CD4-positive, alpha-beta T cell treated with Interleukin-2 at 100 ng/mL for 4 hours (primary cell): ENCODE data around the gene TRABD.
"Not testable (repeated sequence)": the region's sequence is repeated elsewhere in the genome, so short reads cannot be mapped to it uniquely, and the experiment has no call there.

Experiments
- DNase-seq: peaks from one replicate; pipeline ENCODE4 v3.0.0-alpha.2; 2020; ENCODE audit warnings: low spot score

The TRABD gene, protein sequence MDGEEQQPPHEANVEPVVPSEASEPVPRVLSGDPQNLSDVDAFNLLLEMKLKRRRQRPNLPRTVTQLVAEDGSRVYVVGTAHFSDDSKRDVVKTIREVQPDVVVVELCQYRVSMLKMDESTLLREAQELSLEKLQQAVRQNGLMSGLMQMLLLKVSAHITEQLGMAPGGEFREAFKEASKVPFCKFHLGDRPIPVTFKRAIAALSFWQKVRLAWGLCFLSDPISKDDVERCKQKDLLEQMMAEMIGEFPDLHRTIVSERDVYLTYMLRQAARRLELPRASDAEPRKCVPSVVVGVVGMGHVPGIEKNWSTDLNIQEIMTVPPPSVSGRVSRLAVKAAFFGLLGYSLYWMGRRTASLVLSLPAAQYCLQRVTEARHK

DNA sequence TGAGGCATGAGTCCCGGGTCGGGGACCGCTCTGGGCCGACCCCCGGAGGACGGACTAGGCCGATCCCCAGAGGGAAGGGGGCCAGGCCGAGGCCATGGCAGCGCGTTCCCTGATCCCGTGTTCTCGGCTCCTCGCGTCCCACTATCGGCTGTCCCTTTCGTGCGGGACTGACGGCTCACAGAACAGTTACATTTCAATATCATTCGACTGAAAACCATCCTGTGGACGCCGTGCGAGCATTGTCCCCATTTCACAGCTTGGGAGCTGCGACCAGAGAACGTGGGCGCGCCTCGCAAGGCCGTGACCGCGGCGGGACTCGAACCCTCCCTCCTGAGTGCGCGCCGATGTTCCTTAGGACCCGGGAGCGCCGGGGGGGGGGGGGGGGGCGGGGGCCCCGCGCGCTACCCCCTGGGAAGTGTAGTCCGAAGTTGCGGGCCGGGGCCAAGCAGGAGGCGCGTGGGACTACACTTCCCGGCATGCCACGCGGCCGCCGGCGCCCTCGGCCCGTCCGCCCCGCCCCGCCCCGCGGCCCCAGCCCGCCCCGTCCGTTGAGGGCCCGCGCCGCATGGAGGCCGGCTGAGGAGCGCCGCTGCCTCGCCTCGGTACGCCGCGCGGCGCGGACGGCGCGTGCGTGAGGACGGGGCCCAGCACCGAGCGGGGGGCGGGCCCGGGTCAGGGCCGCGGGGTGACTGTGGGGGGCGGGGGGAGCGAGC, at the start of gene TRABD:
Gene TRABD (plus strand): TSS at position 539 of the 713 bp plus-strand sequence. CDS start 7,148 bp downstream, outside the sequence.
- peak; percentile 89 for DNase-seq

DNA sequence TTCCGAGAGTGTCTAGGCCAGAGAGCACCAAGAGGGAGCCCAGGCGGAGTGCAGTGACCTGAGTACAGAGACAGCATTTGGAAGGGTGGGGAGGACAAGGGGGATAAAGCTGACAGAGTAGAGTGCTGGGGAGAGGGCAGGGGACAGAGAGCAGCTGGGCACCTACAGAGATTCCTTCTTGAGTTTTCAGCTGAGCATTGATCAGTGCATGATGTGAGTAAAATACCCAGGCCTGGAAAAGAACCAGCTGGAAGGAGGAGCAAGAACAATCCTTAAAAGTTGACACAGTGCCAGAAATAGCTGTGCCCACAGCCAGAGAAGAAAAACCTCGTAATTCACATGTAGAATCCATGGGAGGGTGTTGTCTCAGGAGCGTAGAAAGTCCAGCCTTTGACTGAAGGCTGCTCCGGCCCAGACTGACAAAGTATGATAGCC, 49.1 kb upstream of the TRABD start:
- DNase-seq = no peak

DNA sequence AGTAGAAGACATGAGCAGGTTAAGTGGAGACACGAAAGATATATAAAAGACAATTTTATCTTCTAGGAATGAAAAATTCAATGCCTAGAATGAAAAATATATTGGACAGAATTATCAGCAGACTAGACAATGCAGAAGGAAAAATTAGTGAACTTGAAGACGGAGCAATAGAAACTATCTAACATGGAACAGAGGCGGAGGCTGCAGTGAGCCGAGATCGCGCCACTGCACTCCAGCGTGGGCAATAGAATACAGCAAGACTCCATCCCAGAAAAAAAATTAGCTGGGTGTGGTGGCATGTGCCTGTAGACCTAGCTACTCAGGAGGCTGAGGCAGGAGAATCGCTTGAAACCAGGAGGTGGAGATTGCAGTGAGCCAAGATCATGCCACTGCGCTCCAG, 48.4 kb upstream of the TRABD start:
- not testable (repeated sequence) for DNase-seq

DNA sequence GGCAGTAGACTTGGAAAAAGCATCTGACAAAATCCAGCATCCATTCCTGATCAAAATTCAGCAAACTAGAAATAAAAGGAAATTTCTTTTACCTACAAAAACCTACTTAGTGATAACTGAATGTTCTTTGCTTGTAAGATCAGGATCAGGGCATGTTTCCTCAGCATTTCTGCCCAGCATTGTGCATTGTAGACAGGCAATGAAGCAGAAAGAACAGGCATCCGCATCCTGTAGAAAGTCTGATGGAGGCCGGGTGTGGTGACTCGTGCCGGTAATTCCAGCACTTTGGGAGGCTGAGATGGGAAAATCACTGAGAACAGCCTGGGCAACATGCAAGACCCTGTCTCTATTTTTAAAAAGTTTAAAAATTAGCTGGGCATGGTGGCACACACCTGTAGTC, 47.7 kb upstream of the TRABD start:
- DNase-seq = no peak

DNA sequence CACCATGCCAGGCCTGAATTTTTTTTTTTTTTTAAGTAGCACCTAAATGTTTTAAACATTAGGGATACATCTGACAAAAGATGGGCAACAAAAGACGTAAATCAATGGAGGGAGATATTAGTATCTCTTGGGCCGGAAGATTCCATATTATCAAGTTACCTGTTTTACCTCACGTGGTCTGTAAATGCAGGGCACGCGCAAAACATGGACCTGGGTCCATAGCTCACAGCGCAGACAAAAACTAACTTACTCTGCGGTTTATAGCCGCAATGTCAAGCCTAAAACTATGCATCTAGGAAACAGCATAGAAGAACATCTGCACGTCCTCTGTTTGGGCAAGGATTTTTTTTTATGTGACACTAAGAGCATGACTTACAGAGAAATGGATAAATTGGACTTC, 46.7 kb upstream of the TRABD start:
- DNase-seq = no peak

DNA sequence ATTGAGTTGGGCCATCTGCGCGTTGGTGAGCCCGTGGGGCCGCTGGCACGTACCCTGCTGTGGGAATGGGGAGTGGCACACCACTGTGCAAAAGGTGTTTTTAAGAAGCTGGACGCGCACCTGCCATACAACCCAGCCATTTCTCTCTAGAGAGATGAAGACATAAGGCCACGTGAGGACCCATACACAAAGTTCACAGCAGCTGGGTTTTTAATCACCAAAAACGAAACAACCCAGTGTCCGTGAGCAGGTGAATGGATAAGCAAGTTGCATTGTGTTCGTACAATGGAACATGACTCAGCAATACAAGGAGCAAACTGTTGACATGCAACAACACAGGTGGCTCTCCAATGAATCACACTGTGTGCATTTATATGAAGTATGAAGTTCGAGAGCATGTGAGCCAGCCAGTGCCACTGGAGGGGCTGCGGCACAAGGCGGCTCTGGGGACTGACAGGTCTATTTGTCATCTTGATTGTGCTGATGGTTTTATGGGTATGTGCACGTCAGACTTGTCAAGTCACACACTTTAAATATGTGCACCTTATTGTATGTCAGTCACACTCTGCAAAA, 45.8 kb upstream of the TRABD start:
- DNase-seq = no peak

DNA sequence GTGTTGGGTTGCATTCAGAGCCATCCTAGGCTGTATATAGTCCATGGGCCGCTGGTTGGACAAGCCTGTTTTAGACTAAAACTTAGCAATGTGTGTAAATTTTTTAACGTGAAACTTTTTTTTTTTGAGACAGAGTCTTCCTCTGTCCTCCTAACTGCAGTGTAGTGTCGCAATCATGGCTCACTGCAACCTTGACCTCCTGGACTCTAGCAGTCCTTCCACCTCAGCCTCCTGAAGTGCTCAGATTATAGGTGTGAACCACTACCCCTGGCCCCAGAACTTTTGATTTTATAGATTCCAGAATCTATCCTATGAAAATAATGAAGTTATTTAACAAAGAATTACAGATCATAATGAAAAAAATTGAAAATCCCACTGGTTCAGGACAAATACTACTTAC, 45.1 kb upstream of the TRABD start:
- no peak for DNase-seq

DNA sequence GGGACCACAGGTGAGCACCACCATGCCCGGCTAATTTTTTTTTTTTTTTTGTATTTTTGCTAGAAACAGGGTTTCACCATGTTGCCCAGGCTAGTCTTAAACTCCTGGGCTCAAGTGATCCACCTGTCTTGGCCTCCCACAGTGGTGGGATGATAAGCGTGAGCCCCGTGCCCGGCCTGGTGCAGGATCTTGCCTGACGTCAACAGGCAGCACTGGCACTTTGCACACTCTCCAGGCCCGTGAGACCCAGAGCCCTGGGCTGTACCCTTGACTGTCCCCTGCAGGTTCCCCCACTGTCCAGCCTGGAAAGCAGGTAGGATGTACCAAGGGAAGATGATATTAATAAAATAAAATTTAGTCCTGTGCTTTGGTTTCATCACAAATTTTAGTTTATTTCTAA, 44.3 kb upstream of the TRABD start:
- DNase-seq = no peak

DNA sequence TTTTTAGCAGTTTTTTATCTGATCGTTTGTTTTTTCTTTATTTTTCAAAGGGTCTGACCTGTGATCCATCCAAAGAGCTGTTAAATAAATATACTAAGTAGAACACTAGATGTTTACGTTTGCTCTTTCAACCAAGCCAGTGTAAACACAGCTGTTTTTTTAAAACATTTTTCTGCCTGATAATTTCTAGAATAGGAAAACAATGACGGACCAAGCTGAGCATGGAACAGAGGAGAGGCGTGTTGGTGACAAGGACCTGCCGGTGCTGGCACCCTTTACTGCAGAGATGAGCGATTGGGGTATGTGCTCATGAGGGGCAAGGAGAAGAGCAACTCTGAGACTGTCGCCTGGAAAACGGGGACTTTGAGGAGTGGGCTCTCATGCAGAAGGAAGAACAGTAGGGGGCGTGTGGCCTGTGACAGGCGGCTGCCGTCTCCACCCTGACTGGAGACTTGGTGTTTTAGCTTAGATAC, 43.8 kb upstream of the TRABD start:
- DNase-seq = no peak

DNA sequence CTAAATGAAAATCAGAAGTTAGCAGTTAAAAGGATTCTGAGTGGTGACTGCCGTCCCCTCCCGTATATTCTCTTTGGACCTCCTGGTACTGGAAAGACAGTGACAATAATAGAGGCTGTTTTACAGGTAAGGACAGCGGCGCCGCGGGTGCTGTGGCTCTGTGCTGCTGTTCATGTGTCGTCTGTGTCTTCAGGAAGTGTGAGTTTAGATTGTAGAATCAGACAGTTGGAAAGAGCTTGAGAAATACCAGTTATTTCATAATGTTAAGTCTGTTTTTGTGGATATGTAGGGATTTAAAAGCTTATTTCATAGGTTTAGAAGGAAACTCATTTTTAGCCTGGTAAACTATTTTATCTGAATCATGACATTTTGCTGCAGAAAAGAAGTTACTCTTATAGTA, 42.6 kb upstream of the TRABD start:
- no peak for DNase-seq

DNA sequence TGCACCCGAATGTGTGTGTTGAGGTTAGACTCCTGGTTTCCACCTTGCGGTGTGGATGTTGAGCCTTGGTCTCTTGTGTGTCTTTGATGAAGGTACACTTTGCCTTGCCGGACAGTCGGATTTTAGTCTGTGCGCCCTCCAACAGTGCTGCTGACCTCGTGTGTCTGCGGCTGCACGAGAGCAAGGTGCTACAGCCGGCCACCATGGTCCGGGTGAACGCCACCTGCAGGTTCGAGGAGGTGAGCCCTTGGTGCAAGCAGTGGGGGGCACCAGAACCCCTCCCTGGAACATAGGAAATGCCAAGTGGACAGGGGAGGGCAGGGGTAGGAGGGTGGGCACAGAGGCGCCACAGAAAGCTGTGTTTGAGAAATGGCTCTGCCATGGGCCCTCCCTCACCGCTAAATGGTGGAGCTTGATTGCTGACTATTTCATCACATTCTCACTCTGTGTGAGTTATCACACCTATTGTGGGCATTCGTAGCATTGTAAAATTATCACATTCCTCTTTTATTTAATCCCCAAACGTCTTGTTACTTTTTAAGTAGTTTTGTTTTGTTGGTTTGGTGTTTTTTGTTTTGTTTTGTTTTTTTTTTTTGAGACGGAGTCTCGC, 41.6 kb upstream of the TRABD start:
- DNase-seq = no peak

DNA sequence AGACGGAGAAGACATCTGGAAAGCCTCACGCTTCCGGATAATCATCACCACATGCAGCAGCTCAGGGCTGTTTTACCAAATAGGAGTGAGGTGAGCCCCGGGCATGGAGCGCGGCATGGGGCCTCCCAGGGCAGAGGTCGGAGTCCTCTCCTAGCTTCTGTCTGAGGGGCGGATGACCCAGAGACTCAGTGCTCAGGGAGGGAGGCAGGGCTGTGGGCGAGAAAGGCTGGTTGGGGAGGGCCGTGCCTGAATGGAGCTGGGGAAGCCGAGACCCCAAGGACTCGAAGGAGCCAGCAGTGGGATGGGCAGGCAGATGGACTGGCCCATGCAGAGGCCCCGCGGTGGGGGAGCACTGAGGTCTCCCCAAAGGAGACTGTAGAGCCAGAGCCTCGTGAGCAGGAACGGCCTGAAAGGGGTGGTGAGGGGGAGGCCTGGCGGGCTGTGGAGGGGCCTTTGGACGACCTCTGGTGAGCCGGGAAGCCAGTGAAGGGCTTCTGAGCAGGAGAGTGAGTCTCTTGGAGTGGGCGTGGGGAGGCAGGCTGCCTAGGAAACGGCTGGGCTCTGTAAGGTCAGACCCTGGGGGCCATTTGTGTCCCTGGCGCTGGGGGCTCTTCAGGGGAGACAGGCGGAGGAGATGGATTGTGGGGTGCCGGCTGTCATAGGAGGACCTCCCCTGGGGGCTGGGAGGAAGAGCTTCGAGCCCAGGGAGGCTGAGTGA, 39.8 kb upstream of the TRABD start:
- no peak for DNase-seq

DNA sequence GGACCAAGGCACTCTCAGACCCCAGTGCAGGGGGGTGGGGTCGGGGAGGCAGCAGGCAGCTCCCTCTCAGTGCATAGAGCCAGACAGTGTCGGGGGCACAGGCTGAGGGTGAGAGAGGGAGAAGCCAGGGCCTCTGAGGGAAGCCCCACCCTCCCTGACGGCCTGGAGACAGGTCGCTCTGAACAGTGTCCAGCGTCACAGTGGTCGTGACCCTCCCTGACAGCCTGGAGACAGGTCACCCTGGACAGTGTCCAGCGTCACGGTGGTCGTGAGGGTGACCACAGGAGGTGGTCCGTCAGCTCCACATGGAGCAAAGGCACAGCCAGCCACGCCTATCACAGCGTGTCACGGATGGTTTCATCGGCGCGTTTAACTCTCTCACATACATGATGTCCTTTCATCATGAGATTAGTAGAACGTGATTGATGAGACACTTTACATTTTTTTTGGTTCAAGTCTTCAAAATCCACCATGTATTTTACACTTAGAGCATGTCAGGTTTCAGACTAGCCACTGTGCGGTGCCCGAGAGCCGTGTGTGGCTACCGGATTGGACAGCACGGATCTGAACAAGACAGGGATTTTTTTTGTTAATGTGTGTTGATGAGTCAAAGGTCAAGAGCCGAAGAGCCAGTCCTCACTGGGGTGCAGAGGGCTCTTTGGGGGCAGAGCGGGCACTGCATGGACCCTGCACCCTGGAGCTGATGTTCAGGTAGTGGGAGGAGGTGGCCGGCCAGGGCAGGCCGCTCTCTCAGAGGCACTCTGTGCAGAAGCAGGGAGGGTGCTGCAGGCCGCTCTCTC, 39.1 kb upstream of the TRABD start:
- peak; percentile 4 for DNase-seq

DNA sequence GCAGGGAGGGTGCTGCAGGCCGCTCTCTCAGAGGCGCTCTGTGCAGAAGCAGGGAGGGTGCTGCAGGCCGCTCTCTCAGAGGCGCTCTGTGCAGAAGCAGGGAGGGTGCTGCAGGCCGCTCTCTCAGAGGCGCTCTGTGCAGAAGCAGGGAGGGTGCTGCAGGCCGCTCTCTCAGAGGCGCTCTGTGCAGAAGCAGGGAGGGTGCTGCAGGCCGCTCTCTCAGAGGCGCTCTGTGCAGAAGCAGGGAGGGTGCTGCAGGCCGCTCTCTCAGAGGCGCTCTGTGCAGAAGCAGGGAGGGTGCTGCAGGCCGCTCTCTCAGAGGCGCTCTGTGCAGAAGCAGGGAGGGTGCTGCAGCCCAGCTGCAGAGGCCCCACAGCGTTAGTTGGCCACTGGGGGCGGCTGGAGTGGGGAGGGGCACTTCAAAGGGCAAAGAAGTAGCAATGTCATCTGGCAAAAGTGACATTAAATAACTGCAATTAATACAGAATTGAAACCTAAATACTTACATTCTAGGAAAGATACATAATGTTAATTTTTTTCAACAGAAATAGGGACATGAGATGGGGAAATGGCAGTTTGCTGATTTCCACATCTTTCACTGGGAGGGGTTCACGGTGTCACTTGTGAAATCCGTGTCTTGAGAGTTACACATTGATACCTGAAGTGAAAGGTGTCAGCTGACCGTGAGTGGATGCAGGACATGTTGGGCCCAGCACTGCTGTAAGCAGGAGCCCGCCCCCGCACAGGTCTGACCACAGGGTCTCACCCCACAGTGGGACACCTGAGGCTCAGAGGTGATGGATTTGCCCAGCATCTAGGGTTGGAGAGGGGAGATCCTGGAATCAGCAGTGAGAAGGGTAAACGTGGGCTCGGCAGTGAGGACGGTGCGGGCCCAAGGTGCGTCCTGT, 38.2 kb upstream of the TRABD start:
- not testable (repeated sequence) for DNase-seq

DNA sequence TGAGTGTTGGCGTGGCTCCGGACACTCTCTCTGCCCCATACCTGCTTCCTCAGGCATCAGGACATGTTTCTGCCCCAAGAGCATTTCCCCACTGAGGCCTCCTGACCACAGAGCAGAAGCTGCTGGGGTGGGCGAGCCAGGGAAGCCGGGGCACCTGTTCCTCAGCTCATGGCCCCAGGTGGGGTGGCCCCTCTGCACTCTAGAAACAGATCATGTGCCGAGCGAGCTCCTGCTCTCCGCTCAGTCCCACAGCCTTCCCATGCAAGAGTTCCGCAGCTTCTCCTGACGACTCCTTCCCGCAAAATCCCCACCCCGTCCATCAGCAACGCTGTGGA, 37.6 kb upstream of the TRABD start:
- DNase-seq = no peak

DNA sequence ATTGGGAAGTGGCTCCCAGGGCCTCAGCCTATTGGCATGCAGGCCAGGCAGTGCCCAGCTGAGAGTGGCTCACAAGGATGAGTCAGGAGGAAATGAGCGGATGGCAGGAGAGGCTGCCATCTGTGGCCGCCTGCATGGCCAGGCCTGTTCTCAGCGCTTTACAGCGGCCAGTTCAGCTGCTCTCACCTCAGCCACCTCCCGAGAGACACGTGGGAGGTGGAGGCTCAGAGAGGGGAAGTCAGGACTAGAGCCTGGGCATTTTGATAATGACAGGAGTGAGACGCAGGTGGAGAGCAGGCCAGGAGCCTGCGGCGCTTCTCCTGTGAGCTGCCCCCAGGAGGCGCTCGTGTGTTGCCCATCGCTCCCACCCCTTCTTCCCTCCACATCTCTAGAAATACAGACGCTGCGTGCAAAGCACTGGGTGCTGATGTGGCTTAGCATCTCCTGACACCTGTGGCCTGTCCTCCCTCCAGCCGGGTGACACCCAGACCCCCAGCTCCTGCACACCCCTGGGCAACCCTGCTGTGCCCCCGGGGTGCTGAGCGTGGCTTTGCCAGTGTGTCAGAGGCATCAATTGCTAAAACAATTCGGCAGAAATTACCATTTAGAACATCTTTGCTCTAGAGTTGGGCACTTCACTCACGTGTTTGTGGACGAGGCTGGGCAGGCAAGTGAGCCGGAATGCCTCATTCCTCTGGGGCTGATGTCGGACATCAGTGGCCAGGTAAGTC, 36.6 kb upstream of the TRABD start:
- DNase-seq = peak; percentile 77

DNA sequence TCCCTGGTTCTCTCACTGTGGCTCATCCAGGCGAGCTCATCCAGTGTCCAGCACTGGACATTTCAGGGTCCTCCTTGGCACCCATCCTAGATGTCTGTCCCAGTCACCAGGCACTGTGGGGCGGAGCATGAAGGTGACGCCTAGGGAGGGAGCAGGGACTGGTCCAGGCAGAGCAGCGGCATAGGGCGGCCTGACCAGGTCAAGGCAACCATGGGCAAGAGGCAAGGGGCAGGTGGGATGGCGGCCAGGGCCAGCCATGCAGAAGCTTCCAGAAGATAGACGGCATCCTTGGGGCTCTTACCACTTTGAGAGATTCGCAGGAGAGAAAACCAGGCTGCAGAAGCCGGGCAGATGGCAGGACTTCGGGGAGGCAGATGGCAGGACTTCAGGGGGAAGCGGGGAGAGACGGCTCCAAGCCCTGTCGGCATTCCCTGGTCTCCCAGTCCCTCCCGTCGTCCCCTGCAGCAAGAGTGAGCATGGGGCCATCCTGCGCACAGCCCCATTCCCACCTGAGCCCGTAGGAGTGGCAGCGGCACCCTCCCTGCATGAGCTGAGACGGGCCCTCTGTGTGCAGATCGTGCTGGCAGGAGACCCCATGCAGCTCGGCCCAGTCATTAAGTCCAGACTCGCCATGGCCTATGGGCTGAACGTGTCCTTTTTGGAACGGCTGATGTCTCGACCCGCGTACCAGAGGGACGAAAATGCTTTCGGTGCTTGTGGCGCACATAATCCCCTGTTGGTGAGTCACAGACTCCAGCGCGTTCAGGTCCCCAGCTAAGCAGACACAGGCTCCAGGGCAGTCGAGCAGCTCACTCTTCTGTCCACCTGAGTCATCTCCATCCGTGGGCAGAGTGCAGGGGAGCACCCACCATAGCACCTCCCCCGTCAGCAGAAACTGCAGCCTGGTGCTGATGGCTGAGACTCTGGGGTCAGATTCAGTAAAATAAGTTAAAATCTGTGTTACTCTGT, 35.3 kb upstream of the TRABD start:
- no peak for DNase-seq
